ENCODE results near the gene DACT1. TPM values are rescaled to one million over a fixed set of nuclear protein-coding genes. Genes with fewer than 3 reads are reported as not detected.

Gene DACT1
- total and polyA plus RNA-seq, 4 donors, result 0.32 to 3.8 (median 1.6) TPM

- no peak overlapping the region for H3K9ac ChIP-seq (ENCODE audit: low read depth in 1 of 2, low read length in 2 of 2)
- no peaks in the 10 kb centered on the region for H3K4me1 ChIP-seq (ENCODE audit: control insufficient read depth in 4 of 4, insufficient read depth in 4 of 4, low read length in 3 of 4)
- no peaks in the 10 kb centered on the region for H3K36me3 ChIP-seq (ENCODE audit: control insufficient read depth in 4 of 4, insufficient read depth in 3 of 4, low read depth in 1 of 4, low read length in 3 of 4)
- no peak overlapping the region for H3K4me3 ChIP-seq (ENCODE audit: low read depth in 1 of 3, low read length in 3 of 3)
- H3K9me3 ChIP-seq (ENCODE audit: control insufficient read depth in 4 of 4, low read length in 3 of 4), result no peaks in the 10 kb centered on the region
- no peak overlapping the region for H3K27ac ChIP-seq (ENCODE audit: low read depth in 1 of 2, low read length in 2 of 2)
- no peak for TF ChIP-seq NR2F2 (IDR thresholded peaks at IDR 0.05)
- TF ChIP-seq RXRA (IDR thresholded peaks at IDR 0.05), result no peak
- TF ChIP-seq SP1 (IDR thresholded peaks at IDR 0.05), result no peak
- no peak for TF ChIP-seq YY1 (IDR thresholded peaks at IDR 0.05)
- TF ChIP-seq CTCF (IDR thresholded peaks at IDR 0.05; ENCODE audit: low read depth, low read length, missing input control), result no peak
- no peak for TF ChIP-seq HNF4G (IDR thresholded peaks at IDR 0.05)
- TF ChIP-seq, protein P1, sequence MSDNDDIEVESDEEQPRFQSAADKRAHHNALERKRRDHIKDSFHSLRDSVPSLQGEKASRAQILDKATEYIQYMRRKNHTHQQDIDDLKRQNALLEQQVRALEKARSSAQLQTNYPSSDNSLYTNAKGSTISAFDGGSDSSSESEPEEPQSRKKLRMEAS (IDR thresholded peaks at IDR 0.05), result no peak
- TF ChIP-seq REST (IDR thresholded peaks at IDR 0.05), result no peak
- TF ChIP-seq ATF3 (IDR thresholded peaks at IDR 0.05), result no peak
- TF ChIP-seq ZBTB33 (IDR thresholded peaks at IDR 0.05), result no peak
- TF ChIP-seq HNF4A (conservative IDR thresholded peaks at IDR 0.05), result no peak
- TF ChIP-seq TAF1 (conservative IDR thresholded peaks at IDR 0.05), result no peak
- no peak for TF ChIP-seq JUND (IDR thresholded peaks at IDR 0.05)
- no peak for TF ChIP-seq GABPA (IDR thresholded peaks at IDR 0.05 in 1 of 2, conservative IDR thresholded peaks at IDR 0.05 in 1 of 2)
- no peak for TF ChIP-seq RAD21 (IDR thresholded peaks at IDR 0.05)
- TF ChIP-seq FOXA2 (IDR thresholded peaks at IDR 0.05), result no peak
- no peak for TF ChIP-seq EGR1 (IDR thresholded peaks at IDR 0.05; ENCODE audit: low read depth in 2 of 2)
- no peak for TF ChIP-seq FOXA1 (IDR thresholded peaks at IDR 0.05)
- 82% methylated on average over 1 of the region's 1 CpG for WGBS
- H3K27me3 ChIP-seq (ENCODE audit: control insufficient read depth in 4 of 4, insufficient read depth in 4 of 4, low read length in 3 of 4), result no peaks in the 10 kb centered on the region
- DNase-seq (ENCODE audit: low spot score), result no peak
Observed at GRCh38 chr14:58625438-58625837, 12.3 kb upstream of the DACT1 start.
